ENCODE measurements around the gene MCM8.

Gene MCM8

GRCh38 chr20:5933802-5934436 is 16.5 kb upstream of the MCM8 start:
- no peaks in the 10 kb centered on the region for H3K27me3 ChIP-seq (ENCODE audit: insufficient read depth, low read depth, severe bottlenecking)
- no peak overlapping the region for H3K4me3 ChIP-seq (ENCODE audit: low read depth, low read length)
- H3K36me3 ChIP-seq: peaks cover 14% of the 10 kb centered on the region
- H3K9me3 ChIP-seq (ENCODE audit: severe bottlenecking): no peaks in the 10 kb centered on the region
- H3K27ac ChIP-seq: no peak overlapping the region
- TF ChIP-seq CTCF (IDR thresholded peaks at IDR 0.05; ENCODE audit: low read depth, low read length): peak; percentile 51; the same call in 1 of the 2 replicates
- DNase-seq: peak; percentile 23

- peaks cover 25% of the 10 kb centered on the region for H3K36me3 ChIP-seq
- no peaks in the 10 kb centered on the region for H3K27me3 ChIP-seq (ENCODE audit: insufficient read depth, low read depth, severe bottlenecking)
- no peak overlapping the region for H3K4me3 ChIP-seq (ENCODE audit: low read depth, low read length)
- no peak overlapping the region for H3K27ac ChIP-seq
- DNase-seq: no peak
- no peak for TF ChIP-seq CTCF (IDR thresholded peaks at IDR 0.05; ENCODE audit: low read depth, low read length)
- no peaks in the 10 kb centered on the region for H3K9me3 ChIP-seq (ENCODE audit: severe bottlenecking)
These were observed 15.1 kb upstream of the MCM8 start for GRCh38 chr20:5935384-5935783.

GRCh38 chr20:5936238-5936637 is 14.2 kb upstream of the MCM8 start:
- Histone ChIP-seq H3K27me3 (ENCODE audit: insufficient read depth, low read depth, severe bottlenecking) (no peaks in the 10 kb centered on the region), H3K4me3 (ENCODE audit: low read depth, low read length) (no peak overlapping the region), H3K9me3 (ENCODE audit: severe bottlenecking) (no peaks in the 10 kb centered on the region), H3K27ac (no peak overlapping the region), H3K36me3 (peaks cover 32% of the 10 kb centered on the region)
- TF ChIP-seq CTCF (IDR thresholded peaks at IDR 0.05; ENCODE audit: low read depth, low read length): no peak
- no peak for DNase-seq

GRCh38 chr20:5938456-5939029 is 11.9 kb upstream of the MCM8 start:
- TF ChIP-seq CTCF (IDR thresholded peaks at IDR 0.05; ENCODE audit: low read depth, low read length): no peak
- Histone ChIP-seq H3K27me3 (ENCODE audit: insufficient read depth, low read depth, severe bottlenecking) (no peaks in the 10 kb centered on the region), H3K4me3 (ENCODE audit: low read depth, low read length) (no peak overlapping the region), H3K9me3 (ENCODE audit: severe bottlenecking) (no peaks in the 10 kb centered on the region), H3K27ac (no peak overlapping the region), H3K36me3 (peaks cover 55% of the 10 kb centered on the region)
- no peak for DNase-seq

- H3K4me3 ChIP-seq (ENCODE audit: low read depth, low read length): no peak overlapping the region
- peaks cover 50% of the 10 kb centered on the region for H3K36me3 ChIP-seq
- no peaks in the 10 kb centered on the region for H3K27me3 ChIP-seq (ENCODE audit: insufficient read depth, low read depth, severe bottlenecking)
- H3K9me3 ChIP-seq (ENCODE audit: severe bottlenecking): no peaks in the 10 kb centered on the region
- DNase-seq: no peak
- H3K27ac ChIP-seq: no peak overlapping the region
- TF ChIP-seq CTCF (IDR thresholded peaks at IDR 0.05; ENCODE audit: low read depth, low read length): no peak
These were observed 4.5 kb upstream of the MCM8 start for GRCh38 chr20:5945963-5946362.

GRCh38 chr20:5947276-5947675 is 3.2 kb upstream of the MCM8 start:
- Histone ChIP-seq H3K9me3 (ENCODE audit: severe bottlenecking) (no peaks in the 10 kb centered on the region), H3K4me3 (ENCODE audit: low read depth, low read length) (no peak overlapping the region), H3K27me3 (ENCODE audit: insufficient read depth, low read depth, severe bottlenecking) (no peaks in the 10 kb centered on the region), H3K27ac (no peak overlapping the region), H3K36me3 (peaks cover 43% of the 10 kb centered on the region)
- no peak for TF ChIP-seq CTCF (IDR thresholded peaks at IDR 0.05; ENCODE audit: low read depth, low read length)
- DNase-seq: no peak

Measured in WERI-Rb-1 (cell line).